CD8-positive, alpha-beta memory T cell (primary cell): Measurements from ENCODE around the gene MYF5. TPM values are rescaled to one million over a fixed set of nuclear protein-coding genes. Genes with fewer than 3 reads are reported as not detected.

Experiments used
- CTCF ChIA-PET: fragments of 350-600 bp; sonication (Branson Sonifier 250); formaldehyde crosslinking; loops from one replicate; lab custom pipeline; 2021; ENCODE audit warnings: antibody characterized with exemption; lab: Charles Lee
- POLR2A ChIA-PET: fragments of 350-600 bp; sonication (Branson Sonifier 250); formaldehyde crosslinking; loops from one replicate; lab custom pipeline; 2021; ENCODE audit warnings: antibody characterized with exemption; lab: Charles Lee
- DNase-seq, 5 donors: peaks; one replicate each; pipeline versions ENCODE4 v3.0.0 to v3.0.0-alpha.2; 2020 to 2022; ENCODE audit warnings: mixed read lengths in 1 of 5
- H3K27ac ChIP-seq: one replicate; pipeline ENCODE4 v1.7.0; 2013; ENCODE audit warnings: low read depth, mild to moderate bottlenecking, low read length, moderate library complexity
- H3K27me3 ChIP-seq: 2 replicates; pipeline ENCODE4 v1.7.0; 2013; ENCODE audit warnings: low read length, mild to moderate bottlenecking; ENCODE audit not compliant: insufficient read depth, poor library complexity, severe bottlenecking
- H3K36me3 ChIP-seq: 2 replicates; pipeline ENCODE4 v1.7.0; 2013; ENCODE audit warnings: mild to moderate bottlenecking, low read length, moderate library complexity; ENCODE audit not compliant: insufficient read depth
- H3K4me1 ChIP-seq: 2 replicates; pipeline ENCODE4 v1.7.0; 2013; ENCODE audit warnings: mild to moderate bottlenecking, low read length, moderate library complexity; ENCODE audit not compliant: insufficient read depth
- H3K4me3 ChIP-seq: 2 replicates; pipeline ENCODE4 v1.7.0; 2013; ENCODE audit warnings: mild to moderate bottlenecking, low read length
- H3K9me3 ChIP-seq: 2 replicates; pipeline ENCODE4 v1.7.0; 2013; ENCODE audit warnings: mild to moderate bottlenecking, low read length
- H3K27ac Mint-ChIP-seq, 8 donors: one replicate each; pipeline ENCODE4 v1.8.0; 2020 to 2021; ENCODE audit warnings: mixed read lengths in 8 of 8, mild to moderate bottlenecking in 6 of 8, inconsistent platforms in 3 of 8, moderate library complexity in 3 of 8
- H3K27me3 Mint-ChIP-seq, 2 donors: one replicate each; pipeline ENCODE4 v1.8.0; 2020 to 2021; ENCODE audit warnings: mixed read lengths in 2 of 2, mild to moderate bottlenecking in 1 of 2, moderate library complexity in 1 of 2
- H3K36me3 Mint-ChIP-seq, 3 donors: one replicate each; pipeline ENCODE4 v1.8.0; 2020 to 2021; ENCODE audit warnings: mixed read lengths in 3 of 3, inconsistent platforms in 1 of 3, mild to moderate bottlenecking in 1 of 3
- H3K4me1 Mint-ChIP-seq, 3 donors: one replicate each; pipeline ENCODE4 v1.8.0; 2020 to 2021; ENCODE audit warnings: mixed read lengths in 3 of 3, inconsistent platforms in 1 of 3, mild to moderate bottlenecking in 1 of 3
- H3K4me3 Mint-ChIP-seq, 7 donors: one replicate each; pipeline ENCODE4 v1.8.0; 2020 to 2021; ENCODE audit warnings: mixed read lengths in 7 of 7, mild to moderate bottlenecking in 6 of 7, moderate library complexity in 4 of 7, inconsistent platforms in 2 of 7
- H3K9me3 Mint-ChIP-seq, 5 donors: one replicate each; pipeline ENCODE4 v1.8.0; 2020 to 2022; ENCODE audit warnings: mixed read lengths in 5 of 5, mild to moderate bottlenecking in 3 of 5, moderate library complexity in 2 of 5, inconsistent platforms in 1 of 5
- polyA plus RNA-seq: library from polyadenylated mRNA; unstranded; fragments of 300-500 nt; fragmentation: Illumina TruSeq; gene quantifications from one replicate; pipeline ENCODE4 v1.2.3, GENCODE V29; 2021
- total RNA-seq, 2 experiments: library from RNA; stranded (reverse); gene quantifications; one replicate each; pipeline ENCODE4 v1.2.3, GENCODE V29; 2021

The MYF5 gene
- total and polyA plus RNA-seq, 3 experiments from 2014 or later, result not detected

DNA sequence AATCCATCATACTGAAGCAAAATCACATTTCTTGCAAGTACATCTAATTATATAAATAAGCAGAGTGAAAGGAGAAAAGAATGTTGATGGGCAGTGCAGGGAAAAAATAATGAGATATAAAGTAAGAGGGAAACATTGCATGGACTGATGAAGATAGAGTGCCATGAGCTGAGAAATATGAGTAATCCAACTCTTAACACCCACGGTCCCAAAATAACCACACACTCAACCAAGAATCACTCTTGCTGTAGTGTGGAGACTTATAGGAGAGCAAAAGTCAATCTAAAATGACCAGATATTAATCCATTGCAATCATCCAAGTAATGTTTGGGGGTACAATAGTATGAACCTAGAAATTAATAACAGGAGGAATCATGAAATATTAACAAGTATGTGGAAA lies 40.2 kb downstream of the MYF5 start:
- no peaks in the 10 kb centered on the region for H3K4me1 Mint-ChIP-seq
- ChIA-PET POLR2A (no interaction called here), CTCF (no interaction called here)
- no peaks in the 10 kb centered on the region for H3K27me3 ChIP-seq
- no peaks in the 10 kb centered on the region for H3K9me3 ChIP-seq
- H3K27ac ChIP-seq, result no peak overlapping the region
- H3K9me3 Mint-ChIP-seq, result peaks cover 4 to 12% (median 9%) of the 10 kb centered on the region in 5 donors
- no peak overlapping the region for H3K4me3 Mint-ChIP-seq
- H3K36me3 ChIP-seq, result no peaks in the 10 kb centered on the region
- H3K36me3 Mint-ChIP-seq, result no peaks in the 10 kb centered on the region
- no peaks in the 10 kb centered on the region for H3K4me1 ChIP-seq
- no peaks in the 10 kb centered on the region for H3K27me3 Mint-ChIP-seq
- no peak overlapping the region for H3K27ac Mint-ChIP-seq
- no peak overlapping the region for H3K4me3 ChIP-seq
- DNase-seq, result no peak

- Mint-ChIP-seq H3K4me1 (no peaks in the 10 kb centered on the region), H3K4me3 (no peak overlapping the region), H3K27me3 (no peaks in the 10 kb centered on the region), H3K9me3 (peaks cover 0 to 10% (median 4%) of the 10 kb centered on the region in 5 donors), H3K27ac (no peak overlapping the region), H3K36me3 (no peaks in the 10 kb centered on the region)
- no peak overlapping the region for H3K27ac ChIP-seq
- no peak overlapping the region for H3K4me3 ChIP-seq
- DNase-seq, result no peak
- H3K4me1 ChIP-seq, result no peaks in the 10 kb centered on the region
- no peaks in the 10 kb centered on the region for H3K36me3 ChIP-seq
- CTCF ChIA-PET, result no interaction called here
- no peaks in the 10 kb centered on the region for H3K27me3 ChIP-seq
- POLR2A ChIA-PET, result no interaction called here
- no peaks in the 10 kb centered on the region for H3K9me3 ChIP-seq
Measured at GRCh38 chr12:80761838-80762237, 45.1 kb downstream of the MYF5 start.

DNA sequence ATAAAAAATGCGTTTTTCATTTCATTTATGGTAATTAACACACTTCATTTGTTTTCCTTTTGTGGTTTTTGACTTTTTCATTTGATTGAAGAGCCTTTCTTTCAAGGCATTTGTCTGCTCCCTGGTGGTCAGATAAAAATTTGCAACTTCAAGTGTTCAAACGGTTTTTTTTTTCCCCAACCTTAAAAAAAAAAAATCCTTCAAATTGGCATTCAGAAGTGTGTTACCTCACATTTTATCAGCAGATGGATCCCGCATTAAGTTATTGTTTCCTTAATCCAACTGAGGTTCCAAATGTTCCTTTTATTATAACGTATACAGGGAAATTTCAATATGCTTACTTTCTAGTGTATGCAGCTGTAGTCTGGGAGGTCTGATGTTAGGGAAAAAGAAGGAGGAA lies 47.2 kb downstream of the MYF5 start:
- CTCF ChIA-PET, result no interaction called here
- H3K36me3 ChIP-seq, result no peaks in the 10 kb centered on the region
- Mint-ChIP-seq H3K36me3 (no peaks in the 10 kb centered on the region), H3K27me3 (no peaks in the 10 kb centered on the region), H3K27ac (no peak overlapping the region), H3K9me3 (peaks cover 0 to 7% (median 4%) of the 10 kb centered on the region in 5 donors), H3K4me1 (no peaks in the 10 kb centered on the region), H3K4me3 (no peak overlapping the region)
- DNase-seq, result no peak
- H3K9me3 ChIP-seq, result no peaks in the 10 kb centered on the region
- H3K4me3 ChIP-seq, result no peak overlapping the region
- H3K27me3 ChIP-seq, result no peaks in the 10 kb centered on the region
- H3K27ac ChIP-seq, result no peak overlapping the region
- POLR2A ChIA-PET, result no interaction called here
- H3K4me1 ChIP-seq, result no peaks in the 10 kb centered on the region

DNA sequence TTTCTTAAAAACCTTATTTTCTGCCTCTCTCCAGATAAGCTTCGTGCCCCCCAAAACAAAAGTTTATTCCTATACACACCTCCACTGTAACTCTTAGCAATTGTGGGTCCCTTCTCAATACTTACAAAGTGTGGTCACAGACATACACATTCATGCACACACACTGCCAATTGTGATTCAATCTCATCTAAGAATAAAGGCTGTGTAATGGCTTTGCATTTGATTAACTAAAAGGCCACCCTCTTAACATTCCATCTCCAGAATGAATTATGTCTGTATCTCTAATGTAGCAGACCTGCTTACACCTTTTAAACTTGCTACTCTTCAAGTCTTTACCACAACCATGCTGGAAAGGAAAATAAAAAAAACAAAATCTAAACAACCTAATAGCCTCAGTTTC lies 49.5 kb downstream of the MYF5 start:
- no peak for DNase-seq
- Mint-ChIP-seq H3K9me3 (peaks cover 0 to 6% (median 3%) of the 10 kb centered on the region in 5 donors), H3K4me3 (no peak overlapping the region), H3K4me1 (no peaks in the 10 kb centered on the region), H3K36me3 (no peaks in the 10 kb centered on the region), H3K27me3 (no peaks in the 10 kb centered on the region), H3K27ac (no peak overlapping the region)
- no peak overlapping the region for H3K27ac ChIP-seq
- no peaks in the 10 kb centered on the region for H3K4me1 ChIP-seq
- no peak overlapping the region for H3K4me3 ChIP-seq
- H3K27me3 ChIP-seq, result no peaks in the 10 kb centered on the region
- no peaks in the 10 kb centered on the region for H3K9me3 ChIP-seq
- ChIA-PET POLR2A (no interaction called here), CTCF (no interaction called here)
- H3K36me3 ChIP-seq, result no peaks in the 10 kb centered on the region

GRCh38 chr12:80766897-80767296 lies 50.2 kb downstream of the MYF5 start:
- Mint-ChIP-seq H3K27ac (no peak overlapping the region), H3K4me1 (no peaks in the 10 kb centered on the region), H3K4me3 (no peak overlapping the region), H3K27me3 (no peaks in the 10 kb centered on the region), H3K36me3 (no peaks in the 10 kb centered on the region), H3K9me3 (peaks cover 0 to 5% (median 2%) of the 10 kb centered on the region in 5 donors)
- CTCF ChIA-PET, result no interaction called here
- Histone ChIP-seq H3K9me3 (no peaks in the 10 kb centered on the region), H3K27me3 (no peaks in the 10 kb centered on the region), H3K27ac (no peak overlapping the region), H3K36me3 (no peaks in the 10 kb centered on the region), H3K4me1 (no peaks in the 10 kb centered on the region), H3K4me3 (no peak overlapping the region)
- POLR2A ChIA-PET, result no interaction called here
- DNase-seq, result no peak

Other genes starting within 250 kb of the MYF5 start
- not detected for gene MYF6, start 9.3 kb upstream of the MYF5 start, total RNA-seq
- not detected for gene MYF6, start 9.3 kb upstream of the MYF5 start, polyA plus RNA-seq
- not detected for gene LIN7A, start 221.0 kb downstream of the MYF5 start, total RNA-seq
- gene LIN7A, start 221.0 kb downstream of the MYF5 start, polyA plus RNA-seq, result not detected